ENCODE results near the gene SLC2A13.
"Not testable (repeated sequence)": the region's sequence is repeated elsewhere in the genome, so short reads cannot be mapped to it uniquely, and the experiment has no call there.

Gene SLC2A13

DNA sequence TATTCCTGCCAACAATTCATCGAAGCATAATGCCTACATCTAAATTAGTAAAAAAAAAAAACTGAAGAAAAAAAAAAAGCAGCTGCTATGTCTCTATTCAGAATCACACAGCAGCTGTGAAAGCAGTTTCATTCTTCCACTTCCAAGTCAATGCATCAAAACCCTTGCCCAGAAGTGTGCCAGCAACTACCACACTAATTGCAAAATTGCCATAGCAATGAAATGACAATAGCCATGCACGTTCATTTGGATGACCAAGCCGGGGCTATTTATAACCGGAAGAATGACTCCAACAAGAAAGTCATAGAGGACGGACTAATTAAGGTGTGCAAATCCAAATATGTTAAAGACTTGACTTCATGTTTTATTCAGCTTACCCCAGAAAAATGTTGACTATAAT, 42.5 kb downstream of the SLC2A13 start:
- DNase-seq (ENCODE audit: low read depth): peak; percentile 52
- TF ChIP-seq, protein P1, sequence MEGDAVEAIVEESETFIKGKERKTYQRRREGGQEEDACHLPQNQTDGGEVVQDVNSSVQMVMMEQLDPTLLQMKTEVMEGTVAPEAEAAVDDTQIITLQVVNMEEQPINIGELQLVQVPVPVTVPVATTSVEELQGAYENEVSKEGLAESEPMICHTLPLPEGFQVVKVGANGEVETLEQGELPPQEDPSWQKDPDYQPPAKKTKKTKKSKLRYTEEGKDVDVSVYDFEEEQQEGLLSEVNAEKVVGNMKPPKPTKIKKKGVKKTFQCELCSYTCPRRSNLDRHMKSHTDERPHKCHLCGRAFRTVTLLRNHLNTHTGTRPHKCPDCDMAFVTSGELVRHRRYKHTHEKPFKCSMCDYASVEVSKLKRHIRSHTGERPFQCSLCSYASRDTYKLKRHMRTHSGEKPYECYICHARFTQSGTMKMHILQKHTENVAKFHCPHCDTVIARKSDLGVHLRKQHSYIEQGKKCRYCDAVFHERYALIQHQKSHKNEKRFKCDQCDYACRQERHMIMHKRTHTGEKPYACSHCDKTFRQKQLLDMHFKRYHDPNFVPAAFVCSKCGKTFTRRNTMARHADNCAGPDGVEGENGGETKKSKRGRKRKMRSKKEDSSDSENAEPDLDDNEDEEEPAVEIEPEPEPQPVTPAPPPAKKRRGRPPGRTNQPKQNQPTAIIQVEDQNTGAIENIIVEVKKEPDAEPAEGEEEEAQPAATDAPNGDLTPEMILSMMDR (IDR thresholded peaks at IDR 0.05; ENCODE audit: insufficient read depth, low read depth, low read length, missing control alignments): no peak
- no peak overlapping the region for H3K4me3 ChIP-seq (ENCODE audit: low read length)

DNA sequence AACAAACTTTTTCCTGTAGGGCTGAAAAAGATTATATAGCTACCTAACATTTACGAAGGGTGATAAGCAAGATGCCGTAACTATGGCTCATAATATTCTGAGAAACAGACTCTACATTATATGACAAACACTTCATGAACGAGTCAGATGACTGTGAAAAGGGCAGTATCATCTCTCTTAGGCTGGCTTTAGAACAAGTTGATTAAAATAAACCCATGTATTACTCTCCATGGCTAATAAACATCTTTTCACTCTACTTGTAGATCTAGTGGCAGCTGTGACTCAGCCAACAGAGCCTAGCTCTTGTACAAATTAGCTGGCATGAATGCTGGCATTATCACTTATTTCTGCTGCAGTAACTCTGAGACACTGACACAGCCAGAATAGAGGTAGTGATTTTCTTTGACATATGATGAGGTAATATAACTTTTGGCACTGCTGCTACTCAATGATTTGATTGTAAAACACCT, 47.1 kb downstream of the SLC2A13 start:
- DNase-seq (ENCODE audit: low read depth): peak; percentile 31
- no peak overlapping the region for H3K4me3 ChIP-seq (ENCODE audit: low read length)
- TF ChIP-seq, protein P1 (IDR thresholded peaks at IDR 0.05; ENCODE audit: insufficient read depth, low read depth, low read length, missing control alignments): no peak

DNA sequence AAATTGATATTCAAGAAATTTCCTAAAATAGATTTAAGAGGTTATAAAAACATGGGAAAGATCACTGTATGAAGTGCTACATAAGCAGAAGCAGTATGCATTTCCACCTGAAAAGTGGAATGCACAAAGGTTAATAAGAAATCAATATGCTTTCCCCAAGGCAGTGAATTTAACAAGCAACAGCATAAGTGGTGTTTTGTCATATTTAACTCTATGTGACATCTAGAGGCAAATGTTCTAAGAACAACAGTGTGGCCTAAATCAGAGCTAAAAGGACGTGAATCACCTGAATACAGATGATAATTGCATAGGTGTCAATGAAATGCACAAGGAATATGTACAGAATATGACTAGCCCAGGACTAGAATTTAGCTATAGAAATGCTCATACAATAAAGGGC, 49.5 kb downstream of the SLC2A13 start:
- no peak for DNase-seq (ENCODE audit: low read depth)
- H3K4me3 ChIP-seq (ENCODE audit: low read length): no peak overlapping the region
- TF ChIP-seq, protein P1 (IDR thresholded peaks at IDR 0.05; ENCODE audit: insufficient read depth, low read depth, low read length, missing control alignments): no peak

DNA sequence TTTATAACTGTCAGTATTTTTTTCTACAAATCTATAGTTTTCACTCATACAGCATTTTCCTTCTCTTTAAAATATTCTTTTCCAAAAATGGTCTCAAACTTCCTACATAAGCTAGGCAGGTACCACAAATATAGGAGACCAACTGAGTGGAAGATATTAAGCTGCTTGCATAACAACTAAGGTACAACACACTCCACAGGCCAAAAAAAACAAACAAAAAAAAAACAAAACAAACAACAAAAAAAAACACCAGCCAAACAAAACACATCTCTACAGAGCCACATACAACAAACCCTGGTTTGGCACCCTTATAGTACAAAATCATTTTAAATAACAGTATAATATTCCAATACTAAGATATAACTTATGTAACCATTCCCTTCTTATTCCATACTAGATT, 50.1 kb downstream of the SLC2A13 start:
- TF ChIP-seq, protein P1 (IDR thresholded peaks at IDR 0.05; ENCODE audit: insufficient read depth, low read depth, low read length, missing control alignments): no peak
- no peak overlapping the region for H3K4me3 ChIP-seq (ENCODE audit: low read length)
- DNase-seq (ENCODE audit: low read depth): no peak

DNA sequence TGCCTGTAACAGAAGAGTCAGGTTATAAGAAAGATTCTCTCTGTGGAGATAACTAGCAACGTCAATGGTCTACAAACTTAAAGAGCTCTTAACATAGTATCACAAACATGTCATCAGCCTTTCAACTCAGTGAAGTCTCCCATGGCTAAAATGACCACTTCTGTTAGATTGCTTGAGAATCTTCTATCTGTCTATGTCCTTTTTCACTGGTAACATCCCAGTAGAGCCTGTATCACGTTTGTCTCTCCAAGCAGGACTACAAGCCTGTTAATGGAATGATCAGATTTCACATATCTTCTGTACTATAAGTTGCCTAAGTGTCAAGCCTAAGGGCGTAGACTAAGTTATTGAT, 50.7 kb downstream of the SLC2A13 start:
- H3K4me3 ChIP-seq (ENCODE audit: low read length): no peak overlapping the region
- TF ChIP-seq, protein P1 (IDR thresholded peaks at IDR 0.05; ENCODE audit: insufficient read depth, low read depth, low read length, missing control alignments): no peak
- DNase-seq (ENCODE audit: low read depth): no peak

DNA sequence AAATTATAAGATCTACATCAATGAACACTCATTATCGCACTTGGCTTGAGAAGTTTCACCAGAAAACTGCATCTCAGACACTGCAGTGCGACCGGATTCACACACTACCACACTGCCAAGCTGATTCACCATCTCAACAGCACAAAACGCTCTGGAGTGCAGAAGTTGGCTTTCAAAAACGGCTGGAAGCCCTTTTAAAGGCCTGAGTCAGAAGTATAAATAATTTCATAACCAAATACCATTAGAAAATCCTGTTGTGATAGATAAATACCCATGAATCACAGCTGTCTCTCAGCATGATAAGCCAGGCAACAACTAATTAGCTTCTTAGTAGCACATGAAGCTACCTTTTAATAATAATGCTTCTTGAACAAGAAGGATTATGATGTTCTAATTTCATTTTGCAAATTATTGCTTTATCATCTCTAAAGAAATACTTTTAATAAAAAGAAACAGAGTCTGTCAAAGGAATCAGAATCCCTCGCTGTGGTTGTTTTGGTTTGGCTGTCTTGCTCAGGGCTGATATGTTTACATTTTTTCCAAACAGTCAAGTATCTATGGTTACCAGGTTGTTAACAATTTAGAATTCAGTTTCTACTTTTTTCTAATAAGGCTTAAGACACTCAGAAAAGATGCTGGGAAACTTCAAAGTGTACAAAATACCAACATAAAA, 51.2 kb downstream of the SLC2A13 start:
- TF ChIP-seq, protein P1 (IDR thresholded peaks at IDR 0.05; ENCODE audit: insufficient read depth, low read depth, low read length, missing control alignments): no peak
- no peak overlapping the region for H3K4me3 ChIP-seq (ENCODE audit: low read length)
- DNase-seq (ENCODE audit: low read depth): peak; percentile 81

DNA sequence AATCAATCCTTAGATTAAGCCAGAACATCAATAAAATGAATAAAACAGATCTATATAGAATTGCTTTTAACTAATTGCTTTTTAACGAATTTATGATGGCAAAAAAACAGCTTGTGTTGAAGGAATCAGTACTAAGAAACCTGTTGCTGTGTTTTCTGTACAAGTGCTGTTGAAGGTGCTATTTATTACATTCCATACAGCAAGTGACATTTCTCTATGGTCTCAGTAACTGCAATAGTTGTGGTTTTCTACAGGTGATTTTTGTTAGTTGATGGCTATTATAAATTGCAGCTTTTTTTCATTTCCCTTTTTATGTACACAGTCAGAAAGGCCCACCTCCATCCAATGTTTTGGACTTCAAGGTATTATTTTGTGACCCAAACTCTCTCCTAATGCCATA, 56.6 kb downstream of the SLC2A13 start:
- DNase-seq (ENCODE audit: low read depth): no peak
- TF ChIP-seq, protein P1 (IDR thresholded peaks at IDR 0.05; ENCODE audit: insufficient read depth, low read depth, low read length, missing control alignments): no peak
- H3K4me3 ChIP-seq (ENCODE audit: low read length): no peak overlapping the region

DNA sequence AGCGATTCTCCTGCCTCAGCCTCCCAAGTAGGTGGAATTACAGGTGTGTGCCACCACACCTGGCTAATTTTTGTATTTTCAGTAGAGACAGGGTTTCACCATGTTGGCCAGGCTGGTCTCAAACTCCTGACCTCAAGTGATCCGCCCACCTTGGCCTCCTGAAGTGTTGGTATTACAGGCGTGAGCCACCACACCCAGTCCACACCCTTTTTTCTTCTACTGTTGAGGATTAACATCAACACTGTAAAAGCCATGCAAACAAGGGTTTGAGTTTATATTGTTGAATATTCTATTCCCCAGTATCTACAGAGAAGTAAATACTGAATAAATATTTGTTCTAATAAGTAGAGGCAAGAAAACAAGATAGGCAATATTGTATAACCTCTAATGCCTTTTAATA, 58.9 kb downstream of the SLC2A13 start:
- not testable (repeated sequence) for DNase-seq (ENCODE audit: low read depth); H3K4me3 ChIP-seq (ENCODE audit: low read length)
